WTC11 (cell line): ENCODE results near the gene KLC3. TPM values are rescaled to one million over a fixed set of nuclear protein-coding genes. Genes with fewer than 3 reads are reported as not detected.
A peak's percentile ranks its signal among the peaks of the same experiment; 100 is the strongest.

Experiments used
- ATAC-seq: fragments of 200-7000 bp; cut with Tn5 transposase; 2 replicates; pipeline ENCODE4 v1.10.0; 2021; ENCODE audit warnings: mild to moderate bottlenecking, moderate library complexity
- CTCF ChIA-PET: fragments of 300-600 bp; sonication (Branson Sonifier 250); formaldehyde crosslinking; loops from one replicate; lab custom pipeline; 2021; ENCODE audit warnings: antibody characterized with exemption; lab: Charles Lee
- POLR2A ChIA-PET: fragments of 350-600 bp; sonication (Branson Sonifier 250); formaldehyde crosslinking; loops from one replicate; lab custom pipeline; 2021; ENCODE audit warnings: antibody characterized with exemption; lab: Charles Lee
- DNase-seq: peaks from one replicate; pipeline ENCODE4 v3.0.0; 2021; ENCODE audit warnings: low spot score
- H3K27ac Mint-ChIP-seq: 2 replicates; pipeline ENCODE4 v1.8.0; 2021; ENCODE audit warnings: mixed read lengths
- H3K27me3 Mint-ChIP-seq: 2 replicates; pipeline ENCODE4 v1.8.0; 2021; ENCODE audit warnings: low read depth, mild to moderate bottlenecking, moderate library complexity, mixed read lengths
- H3K36me3 Mint-ChIP-seq: 2 replicates; pipeline ENCODE4 v1.8.0; 2021; ENCODE audit warnings: mixed read lengths
- H3K4me1 Mint-ChIP-seq: 2 replicates; pipeline ENCODE4 v1.8.0; 2022; ENCODE audit warnings: mixed read lengths
- H3K4me3 Mint-ChIP-seq: 2 replicates; pipeline ENCODE4 v1.8.0; 2021; ENCODE audit warnings: mild to moderate bottlenecking, moderate library complexity, mixed read lengths
- H3K9me3 Mint-ChIP-seq: 2 replicates; pipeline ENCODE4 v1.8.0; 2021; ENCODE audit warnings: mixed read lengths
- ATF1 ChIP-seq: sonication (generic); formaldehyde crosslinking; IDR thresholded peaks from 2 replicates; pipeline ENCODE4 v1.8.1; 2023; ENCODE audit warnings: mild to moderate bottlenecking, moderate library complexity, missing genetic modification reagents
- CBFB ChIP-seq: sonication (generic); formaldehyde crosslinking; IDR thresholded peaks from 2 replicates; pipeline ENCODE4 v1.8.1; 2022; ENCODE audit warnings: mild to moderate bottlenecking, low read depth, missing genetic modification reagents
- CREB1 ChIP-seq: sonication (generic); formaldehyde crosslinking; IDR thresholded peaks from 2 replicates; pipeline ENCODE4 v1.8.0; 2023; ENCODE audit warnings: mild to moderate bottlenecking, missing genetic modification reagents
- CREM ChIP-seq: sonication (generic); formaldehyde crosslinking; IDR thresholded peaks from 2 replicates; pipeline ENCODE4 v1.8.1; 2022; ENCODE audit warnings: mild to moderate bottlenecking, missing genetic modification reagents, moderate library complexity
- ESRRA ChIP-seq: sonication (generic); formaldehyde crosslinking; IDR thresholded peaks from 2 replicates; pipeline ENCODE4 v1.8.1; 2022; ENCODE audit warnings: mild to moderate bottlenecking, missing genetic modification reagents, borderline replicate concordance
- FOXJ3 ChIP-seq: sonication (generic); formaldehyde crosslinking; IDR thresholded peaks from 2 replicates; pipeline ENCODE4 v1.9.0; 2021; ENCODE audit warnings: missing genetic modification reagents, mild to moderate bottlenecking, borderline replicate concordance
- FOXK1 ChIP-seq: sonication (generic); formaldehyde crosslinking; IDR thresholded peaks from 2 replicates; pipeline ENCODE4 v1.8.0; 2022; ENCODE audit warnings: mild to moderate bottlenecking, moderate library complexity, missing genetic modification reagents
- JUN ChIP-seq: sonication (generic); formaldehyde crosslinking; IDR thresholded peaks from 2 replicates; pipeline ENCODE4 v1.8.0; 2023; ENCODE audit warnings: mild to moderate bottlenecking, missing genetic modification reagents
- KAT7 ChIP-seq: sonication (generic); formaldehyde crosslinking; IDR thresholded peaks from 2 replicates; pipeline ENCODE4 v1.8.1; 2023; ENCODE audit warnings: missing genetic modification reagents, mild to moderate bottlenecking, borderline replicate concordance
- MYBL2 ChIP-seq: sonication (generic); formaldehyde crosslinking; IDR thresholded peaks from 2 replicates; pipeline ENCODE4 v1.8.1; 2023; ENCODE audit warnings: mild to moderate bottlenecking, moderate library complexity, missing genetic modification reagents
- NFATC4 ChIP-seq: fragments of 250-450 bp; sonication (Bioruptor Pico); IDR thresholded peaks from 2 replicates; pipeline ENCODE4 v1.9.0; 2021; ENCODE audit warnings: mild to moderate bottlenecking
- OVOL2 ChIP-seq: fragments of 250-450 bp; sonication (Bioruptor Pico); IDR thresholded peaks from 2 replicates; pipeline ENCODE4 v1.9.0; 2021; ENCODE audit warnings: mild to moderate bottlenecking, borderline replicate concordance
- SMAD4 ChIP-seq: sonication (generic); formaldehyde crosslinking; IDR thresholded peaks from 2 replicates; pipeline ENCODE4 v1.8.0; 2022; ENCODE audit warnings: mild to moderate bottlenecking, missing genetic modification reagents
- SP1 ChIP-seq: sonication (generic); formaldehyde crosslinking; conservative IDR thresholded peaks from 2 replicates; pipeline ENCODE4 v1.8.1; 2022; ENCODE audit warnings: missing genetic modification reagents
- TEAD4 ChIP-seq: sonication (generic); formaldehyde crosslinking; IDR thresholded peaks from 2 replicates; pipeline ENCODE4 v1.8.0; 2022; ENCODE audit warnings: mild to moderate bottlenecking, missing genetic modification reagents
- ZNF121 ChIP-seq: sonication (generic); formaldehyde crosslinking; IDR thresholded peaks from 2 replicates; pipeline ENCODE4 v1.8.0; 2023; ENCODE audit warnings: missing genetic modification reagents
- ZNF423 ChIP-seq: fragments of 250-450 bp; sonication (Bioruptor Pico); IDR thresholded peaks from 2 replicates; pipeline ENCODE4 v2.1.2; 2022; ENCODE audit warnings: mild to moderate bottlenecking, moderate library complexity
- ZNF671 ChIP-seq: fragments of 250-450 bp; sonication (Bioruptor Pico); IDR thresholded peaks from 2 replicates; pipeline ENCODE4 v1.8.0; 2021; ENCODE audit warnings: mild to moderate bottlenecking
- total RNA-seq: library from RNA; stranded (reverse); gene quantifications from 3 replicates; pipeline ENCODE4 v1.2.3, GENCODE V29; 2021
- TF ChIP-seq, protein P1 (sequence below): sonication (generic); formaldehyde crosslinking; IDR thresholded peaks from 2 replicates; pipeline ENCODE4 v1.8.1; 2023; ENCODE audit warnings: mild to moderate bottlenecking, missing genetic modification reagents, borderline replicate concordance
- TF ChIP-seq, protein P2 (sequence below): sonication (generic); formaldehyde crosslinking; IDR thresholded peaks from 2 replicates; pipeline ENCODE4 v1.8.0; 2022; ENCODE audit warnings: mild to moderate bottlenecking, missing genetic modification reagents
- TF ChIP-seq, protein P3 (sequence below): sonication (generic); formaldehyde crosslinking; IDR thresholded peaks from 2 replicates; pipeline ENCODE4 v1.8.1; 2022; ENCODE audit warnings: mild to moderate bottlenecking, missing genetic modification reagents, moderate library complexity, borderline replicate concordance
- TF ChIP-seq, protein P4 (sequence below): sonication (generic); formaldehyde crosslinking; IDR thresholded peaks from 2 replicates; pipeline ENCODE4 v1.8.0; 2023; ENCODE audit warnings: missing genetic modification reagents, mild to moderate bottlenecking, borderline replicate concordance
- TF ChIP-seq, protein P5 (sequence below): sonication (generic); formaldehyde crosslinking; IDR thresholded peaks from 2 replicates; pipeline ENCODE4 v1.8.0; 2022; ENCODE audit warnings: mild to moderate bottlenecking, missing genetic modification reagents

The KLC3 gene
- total RNA-seq, 1 experiment from 2014 or later = 5.2 TPM

DNA sequence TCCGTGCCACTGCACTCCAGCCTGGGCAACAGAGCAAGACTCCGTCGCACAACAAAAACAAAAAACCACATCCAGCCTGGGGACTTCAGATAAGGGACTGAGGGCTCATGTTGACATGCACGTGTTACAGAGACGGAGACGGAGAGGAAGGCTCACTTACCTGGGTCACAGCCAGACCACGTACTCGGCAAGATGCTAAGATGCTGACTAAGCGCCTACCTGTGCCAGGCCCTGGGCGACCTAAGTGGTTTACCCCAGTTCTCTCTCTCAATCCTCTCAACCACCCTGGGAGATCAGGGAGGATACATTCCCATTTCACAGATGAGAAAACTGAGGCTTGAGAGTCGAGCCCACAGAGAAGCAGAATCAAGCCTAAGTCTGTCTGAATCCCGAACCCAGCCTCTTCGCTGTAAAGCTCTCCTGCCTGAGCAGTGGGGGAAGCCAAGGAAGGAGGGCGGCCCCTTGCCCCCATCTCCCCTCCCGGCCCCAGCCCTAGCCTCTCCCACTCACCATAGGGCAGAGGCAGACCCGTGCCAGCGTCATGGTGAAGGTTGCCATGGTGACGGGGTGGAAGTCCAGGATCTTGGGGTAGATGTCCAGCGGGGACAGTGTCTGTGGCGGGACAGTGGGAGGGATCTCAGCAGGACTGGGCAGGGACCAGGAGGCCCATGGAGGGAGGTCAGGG, 16.4 kb downstream of the KLC3 start:
- Mint-ChIP-seq H3K4me3 (no peak overlapping the region), H3K4me1 (no peaks in the 10 kb centered on the region), H3K27ac (no peak overlapping the region), H3K27me3 (no peaks in the 10 kb centered on the region), H3K9me3 (no peaks in the 10 kb centered on the region), H3K36me3 (peaks cover 73% of the 10 kb centered on the region)
- ATAC-seq (no peak), DNase-seq (no peak)
- TF ChIP-seq ZNF121 (CRISPR knock-in tag) = 0 out of 2 replicates have a peak, but pooled peaks have one; percentile 13
- no peak for TF ChIP-seq CBFB
- ChIA-PET POLR2A (no interaction called here), CTCF (no interaction called here)

GRCh38 chr19:45357445-45357783, 16.9 kb downstream of the KLC3 start:
- H3K4me1 Mint-ChIP-seq = no peaks in the 10 kb centered on the region
- ATAC-seq (no peak), DNase-seq (no peak)
- no peak overlapping the region for H3K4me3 Mint-ChIP-seq
- H3K27me3 Mint-ChIP-seq = no peaks in the 10 kb centered on the region
- CTCF ChIA-PET = no interaction called here
- H3K36me3 Mint-ChIP-seq = peaks cover 74% of the 10 kb centered on the region
- no peaks in the 10 kb centered on the region for H3K9me3 Mint-ChIP-seq
- H3K27ac Mint-ChIP-seq = no peak overlapping the region
- POLR2A ChIA-PET = no interaction called here
- TF ChIP-seq SP1 (CRISPR knock-in tag) = no peak
- TF ChIP-seq TEAD4 = no peak
- no peak for TF ChIP-seq ZNF423 (CRISPR knock-in tag)
- TF ChIP-seq CREB1 = no peak
- TF ChIP-seq MYBL2 (CRISPR knock-in tag) = no peak
- no peak for TF ChIP-seq SMAD4 (CRISPR knock-in tag)
- no peak for TF ChIP-seq FOXK1 (CRISPR knock-in tag)
- no peak for TF ChIP-seq FOXJ3 (CRISPR knock-in tag)
- TF ChIP-seq ATF1 = no peak
- no peak for TF ChIP-seq CREM (CRISPR knock-in tag)
- TF ChIP-seq, protein P1, sequence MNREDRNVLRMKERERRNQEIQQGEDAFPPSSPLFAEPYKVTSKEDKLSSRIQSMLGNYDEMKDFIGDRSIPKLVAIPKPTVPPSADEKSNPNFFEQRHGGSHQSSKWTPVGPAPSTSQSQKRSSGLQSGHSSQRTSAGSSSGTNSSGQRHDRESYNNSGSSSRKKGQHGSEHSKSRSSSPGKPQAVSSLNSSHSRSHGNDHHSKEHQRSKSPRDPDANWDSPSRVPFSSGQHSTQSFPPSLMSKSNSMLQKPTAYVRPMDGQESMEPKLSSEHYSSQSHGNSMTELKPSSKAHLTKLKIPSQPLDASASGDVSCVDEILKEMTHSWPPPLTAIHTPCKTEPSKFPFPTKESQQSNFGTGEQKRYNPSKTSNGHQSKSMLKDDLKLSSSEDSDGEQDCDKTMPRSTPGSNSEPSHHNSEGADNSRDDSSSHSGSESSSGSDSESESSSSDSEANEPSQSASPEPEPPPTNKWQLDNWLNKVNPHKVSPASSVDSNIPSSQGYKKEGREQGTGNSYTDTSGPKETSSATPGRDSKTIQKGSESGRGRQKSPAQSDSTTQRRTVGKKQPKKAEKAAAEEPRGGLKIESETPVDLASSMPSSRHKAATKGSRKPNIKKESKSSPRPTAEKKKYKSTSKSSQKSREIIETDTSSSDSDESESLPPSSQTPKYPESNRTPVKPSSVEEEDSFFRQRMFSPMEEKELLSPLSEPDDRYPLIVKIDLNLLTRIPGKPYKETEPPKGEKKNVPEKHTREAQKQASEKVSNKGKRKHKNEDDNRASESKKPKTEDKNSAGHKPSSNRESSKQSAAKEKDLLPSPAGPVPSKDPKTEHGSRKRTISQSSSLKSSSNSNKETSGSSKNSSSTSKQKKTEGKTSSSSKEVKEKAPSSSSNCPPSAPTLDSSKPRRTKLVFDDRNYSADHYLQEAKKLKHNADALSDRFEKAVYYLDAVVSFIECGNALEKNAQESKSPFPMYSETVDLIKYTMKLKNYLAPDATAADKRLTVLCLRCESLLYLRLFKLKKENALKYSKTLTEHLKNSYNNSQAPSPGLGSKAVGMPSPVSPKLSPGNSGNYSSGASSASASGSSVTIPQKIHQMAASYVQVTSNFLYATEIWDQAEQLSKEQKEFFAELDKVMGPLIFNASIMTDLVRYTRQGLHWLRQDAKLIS (CRISPR knock-in tag) = no peak
- TF ChIP-seq OVOL2 (CRISPR knock-in tag) = no peak
- TF ChIP-seq KAT7 (CRISPR knock-in tag) = no peak

DNA sequence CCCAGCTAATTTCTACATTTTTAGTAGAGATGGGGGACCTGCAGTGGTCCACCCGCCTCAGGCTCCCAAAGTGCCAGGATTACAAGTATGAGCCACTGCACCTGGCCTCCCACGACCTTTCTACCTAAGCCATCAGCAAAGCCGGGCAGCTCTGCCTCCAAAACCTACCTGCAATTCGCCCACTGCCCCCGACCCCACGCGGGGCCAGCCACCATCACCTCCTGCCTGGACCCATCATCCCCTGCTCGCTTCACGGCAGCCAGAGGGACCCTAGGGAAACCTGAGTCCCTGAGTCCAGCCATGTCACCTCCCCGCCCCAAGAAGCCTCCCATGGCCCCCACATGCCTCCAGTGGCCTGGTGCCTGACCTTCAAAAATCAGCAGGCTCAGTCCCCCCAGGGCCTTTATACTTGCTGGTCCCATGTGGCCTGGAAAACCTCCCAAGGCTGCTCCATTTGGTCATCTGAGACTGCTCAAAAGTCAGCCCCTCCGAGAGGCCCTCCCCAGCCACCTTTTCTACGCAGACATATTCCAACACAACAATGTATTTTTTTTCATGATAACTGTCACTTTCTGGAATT, 17.8 kb downstream of the KLC3 start:
- CTCF ChIA-PET = no interaction called here
- ATAC-seq = no peak
- Mint-ChIP-seq H3K36me3 (peaks cover 74% of the 10 kb centered on the region), H3K27me3 (no peaks in the 10 kb centered on the region), H3K4me3 (no peak overlapping the region), H3K27ac (no peak overlapping the region), H3K9me3 (no peaks in the 10 kb centered on the region), H3K4me1 (no peaks in the 10 kb centered on the region)
- POLR2A ChIA-PET = no interaction called here
- no peak for DNase-seq
- no peak for TF ChIP-seq ESRRA (CRISPR knock-in tag)
- no peak for TF ChIP-seq NFATC4
- TF ChIP-seq, protein P2, sequence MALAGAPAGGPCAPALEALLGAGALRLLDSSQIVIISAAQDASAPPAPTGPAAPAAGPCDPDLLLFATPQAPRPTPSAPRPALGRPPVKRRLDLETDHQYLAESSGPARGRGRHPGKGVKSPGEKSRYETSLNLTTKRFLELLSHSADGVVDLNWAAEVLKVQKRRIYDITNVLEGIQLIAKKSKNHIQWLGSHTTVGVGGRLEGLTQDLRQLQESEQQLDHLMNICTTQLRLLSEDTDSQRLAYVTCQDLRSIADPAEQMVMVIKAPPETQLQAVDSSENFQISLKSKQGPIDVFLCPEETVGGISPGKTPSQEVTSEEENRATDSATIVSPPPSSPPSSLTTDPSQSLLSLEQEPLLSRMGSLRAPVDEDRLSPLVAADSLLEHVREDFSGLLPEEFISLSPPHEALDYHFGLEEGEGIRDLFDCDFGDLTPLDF = no peak
- TF ChIP-seq, protein P3, sequence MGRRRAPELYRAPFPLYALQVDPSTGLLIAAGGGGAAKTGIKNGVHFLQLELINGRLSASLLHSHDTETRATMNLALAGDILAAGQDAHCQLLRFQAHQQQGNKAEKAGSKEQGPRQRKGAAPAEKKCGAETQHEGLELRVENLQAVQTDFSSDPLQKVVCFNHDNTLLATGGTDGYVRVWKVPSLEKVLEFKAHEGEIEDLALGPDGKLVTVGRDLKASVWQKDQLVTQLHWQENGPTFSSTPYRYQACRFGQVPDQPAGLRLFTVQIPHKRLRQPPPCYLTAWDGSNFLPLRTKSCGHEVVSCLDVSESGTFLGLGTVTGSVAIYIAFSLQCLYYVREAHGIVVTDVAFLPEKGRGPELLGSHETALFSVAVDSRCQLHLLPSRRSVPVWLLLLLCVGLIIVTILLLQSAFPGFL (CRISPR knock-in tag) = no peak
- TF ChIP-seq, protein P4, sequence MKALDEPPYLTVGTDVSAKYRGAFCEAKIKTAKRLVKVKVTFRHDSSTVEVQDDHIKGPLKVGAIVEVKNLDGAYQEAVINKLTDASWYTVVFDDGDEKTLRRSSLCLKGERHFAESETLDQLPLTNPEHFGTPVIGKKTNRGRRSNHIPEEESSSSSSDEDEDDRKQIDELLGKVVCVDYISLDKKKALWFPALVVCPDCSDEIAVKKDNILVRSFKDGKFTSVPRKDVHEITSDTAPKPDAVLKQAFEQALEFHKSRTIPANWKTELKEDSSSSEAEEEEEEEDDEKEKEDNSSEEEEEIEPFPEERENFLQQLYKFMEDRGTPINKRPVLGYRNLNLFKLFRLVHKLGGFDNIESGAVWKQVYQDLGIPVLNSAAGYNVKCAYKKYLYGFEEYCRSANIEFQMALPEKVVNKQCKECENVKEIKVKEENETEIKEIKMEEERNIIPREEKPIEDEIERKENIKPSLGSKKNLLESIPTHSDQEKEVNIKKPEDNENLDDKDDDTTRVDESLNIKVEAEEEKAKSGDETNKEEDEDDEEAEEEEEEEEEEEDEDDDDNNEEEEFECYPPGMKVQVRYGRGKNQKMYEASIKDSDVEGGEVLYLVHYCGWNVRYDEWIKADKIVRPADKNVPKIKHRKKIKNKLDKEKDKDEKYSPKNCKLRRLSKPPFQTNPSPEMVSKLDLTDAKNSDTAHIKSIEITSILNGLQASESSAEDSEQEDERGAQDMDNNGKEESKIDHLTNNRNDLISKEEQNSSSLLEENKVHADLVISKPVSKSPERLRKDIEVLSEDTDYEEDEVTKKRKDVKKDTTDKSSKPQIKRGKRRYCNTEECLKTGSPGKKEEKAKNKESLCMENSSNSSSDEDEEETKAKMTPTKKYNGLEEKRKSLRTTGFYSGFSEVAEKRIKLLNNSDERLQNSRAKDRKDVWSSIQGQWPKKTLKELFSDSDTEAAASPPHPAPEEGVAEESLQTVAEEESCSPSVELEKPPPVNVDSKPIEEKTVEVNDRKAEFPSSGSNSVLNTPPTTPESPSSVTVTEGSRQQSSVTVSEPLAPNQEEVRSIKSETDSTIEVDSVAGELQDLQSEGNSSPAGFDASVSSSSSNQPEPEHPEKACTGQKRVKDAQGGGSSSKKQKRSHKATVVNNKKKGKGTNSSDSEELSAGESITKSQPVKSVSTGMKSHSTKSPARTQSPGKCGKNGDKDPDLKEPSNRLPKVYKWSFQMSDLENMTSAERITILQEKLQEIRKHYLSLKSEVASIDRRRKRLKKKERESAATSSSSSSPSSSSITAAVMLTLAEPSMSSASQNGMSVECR (CRISPR knock-in tag) = no peak
- no peak for TF ChIP-seq ZNF671 (CRISPR knock-in tag)
- no peak for TF ChIP-seq JUN
- TF ChIP-seq, protein P5, sequence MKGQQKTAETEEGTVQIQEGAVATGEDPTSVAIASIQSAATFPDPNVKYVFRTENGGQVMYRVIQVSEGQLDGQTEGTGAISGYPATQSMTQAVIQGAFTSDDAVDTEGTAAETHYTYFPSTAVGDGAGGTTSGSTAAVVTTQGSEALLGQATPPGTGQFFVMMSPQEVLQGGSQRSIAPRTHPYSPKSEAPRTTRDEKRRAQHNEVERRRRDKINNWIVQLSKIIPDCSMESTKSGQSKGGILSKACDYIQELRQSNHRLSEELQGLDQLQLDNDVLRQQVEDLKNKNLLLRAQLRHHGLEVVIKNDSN (CRISPR knock-in tag) = no peak
- TF ChIP-seq MYBL2 (CRISPR knock-in tag) = no peak
